GM12801 (cell line): ENCODE measurements around the gene SLC5A4.

Experiments used
- TF ChIP-seq, protein P1 (sequence below): IDR thresholded peaks from one replicate; pipeline ENCODE4 v1.5.1; 2011; ENCODE audit warnings: control low read depth; ENCODE audit not compliant: insufficient read length; ENCODE audit errors: extremely low read depth

The SLC5A4 gene

DNA sequence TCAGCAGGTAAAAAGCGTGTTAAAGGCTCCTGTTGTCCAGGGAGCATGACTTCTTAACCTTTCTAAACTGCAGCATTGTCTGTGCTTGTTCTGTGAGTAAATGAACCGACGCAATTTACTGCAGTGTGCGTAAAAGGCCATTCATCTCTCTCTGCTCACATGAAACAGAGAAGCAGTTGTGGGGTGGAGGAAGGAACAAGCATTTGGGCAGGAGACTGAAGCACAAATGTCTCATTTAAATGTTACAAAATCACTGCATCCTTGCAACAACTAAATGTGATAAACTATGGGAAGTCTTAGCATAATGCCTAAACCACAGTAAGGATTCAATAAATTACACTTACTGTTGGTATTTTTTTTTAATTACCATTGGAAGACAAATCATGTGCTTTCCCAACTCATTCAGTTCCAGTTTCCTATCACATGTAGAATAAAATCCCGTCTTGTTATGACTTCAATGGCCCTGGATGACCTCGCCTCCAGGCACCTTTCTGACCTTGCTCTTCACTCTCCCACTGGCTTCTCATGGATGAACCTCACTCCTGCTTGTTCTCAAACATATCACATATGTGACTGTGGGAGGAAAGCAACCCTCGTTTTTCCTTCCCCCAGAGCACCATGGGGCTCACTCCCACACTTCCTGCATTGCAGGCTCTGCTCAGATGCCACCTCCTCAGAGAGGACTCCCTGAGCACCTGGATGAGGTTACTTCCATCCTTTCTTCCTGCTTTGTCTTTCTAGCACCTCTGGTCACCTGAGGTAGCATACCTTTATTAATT lies 28.6 kb downstream of the SLC5A4 start:
- TF ChIP-seq, protein P1, sequence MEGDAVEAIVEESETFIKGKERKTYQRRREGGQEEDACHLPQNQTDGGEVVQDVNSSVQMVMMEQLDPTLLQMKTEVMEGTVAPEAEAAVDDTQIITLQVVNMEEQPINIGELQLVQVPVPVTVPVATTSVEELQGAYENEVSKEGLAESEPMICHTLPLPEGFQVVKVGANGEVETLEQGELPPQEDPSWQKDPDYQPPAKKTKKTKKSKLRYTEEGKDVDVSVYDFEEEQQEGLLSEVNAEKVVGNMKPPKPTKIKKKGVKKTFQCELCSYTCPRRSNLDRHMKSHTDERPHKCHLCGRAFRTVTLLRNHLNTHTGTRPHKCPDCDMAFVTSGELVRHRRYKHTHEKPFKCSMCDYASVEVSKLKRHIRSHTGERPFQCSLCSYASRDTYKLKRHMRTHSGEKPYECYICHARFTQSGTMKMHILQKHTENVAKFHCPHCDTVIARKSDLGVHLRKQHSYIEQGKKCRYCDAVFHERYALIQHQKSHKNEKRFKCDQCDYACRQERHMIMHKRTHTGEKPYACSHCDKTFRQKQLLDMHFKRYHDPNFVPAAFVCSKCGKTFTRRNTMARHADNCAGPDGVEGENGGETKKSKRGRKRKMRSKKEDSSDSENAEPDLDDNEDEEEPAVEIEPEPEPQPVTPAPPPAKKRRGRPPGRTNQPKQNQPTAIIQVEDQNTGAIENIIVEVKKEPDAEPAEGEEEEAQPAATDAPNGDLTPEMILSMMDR, result no peak

DNA sequence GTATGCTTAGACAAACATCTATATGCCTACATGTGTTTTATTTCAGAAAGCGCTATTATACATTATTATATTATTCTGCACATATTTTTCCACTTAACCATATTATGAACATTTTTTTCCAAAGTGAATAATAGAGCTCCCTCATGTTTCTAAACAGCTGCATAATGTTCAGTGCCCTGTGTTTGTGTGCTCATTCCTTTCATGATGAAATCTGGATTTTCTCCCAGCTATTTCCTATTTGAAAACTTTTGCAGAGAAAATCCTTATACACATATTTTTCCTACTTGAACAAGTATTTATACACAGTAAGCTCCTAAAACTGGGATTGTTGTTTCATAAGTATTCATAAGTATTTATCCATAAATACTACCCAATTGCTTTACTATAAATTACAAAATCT lies 32.2 kb downstream of the SLC5A4 start:
- TF ChIP-seq, protein P1, result no peak

GRCh38 chr22:32219026-32219425 lies 36.1 kb downstream of the SLC5A4 start:
- TF ChIP-seq, protein P1, result no peak

DNA sequence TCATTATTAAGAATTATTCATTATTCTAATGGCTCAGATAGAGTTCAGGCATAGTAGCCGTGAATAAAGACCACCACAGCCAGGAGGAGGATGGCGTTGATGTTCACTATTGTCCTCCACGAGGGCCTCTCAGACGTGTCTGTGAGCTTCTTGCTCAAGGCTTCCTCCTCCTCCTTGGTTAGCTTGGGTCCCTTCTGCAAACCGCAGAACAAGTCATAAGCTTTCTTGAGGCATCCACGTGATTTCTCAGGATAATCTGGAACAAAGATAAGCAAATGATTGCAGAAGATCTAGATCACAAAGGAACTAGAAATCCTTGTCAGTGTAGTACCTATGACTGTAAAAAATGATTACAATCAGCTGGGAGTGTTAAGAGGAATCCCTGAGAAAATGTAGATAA lies 36.7 kb downstream of the SLC5A4 start:
- TF ChIP-seq, protein P1, result no peak

- TF ChIP-seq, protein P1, result no peak
These were observed 37.7 kb downstream of the SLC5A4 start for GRCh38 chr22:32217465-32217864.

- TF ChIP-seq, protein P1, result no peak
These were observed 38.2 kb downstream of the SLC5A4 start for GRCh38 chr22:32216911-32217310.

- TF ChIP-seq, protein P1, result no peak
These were observed 44.1 kb downstream of the SLC5A4 start for GRCh38 chr22:32211011-32211410.
